ENCODE measurements around the gene CCDC167.

CCDC167 gene

DNA sequence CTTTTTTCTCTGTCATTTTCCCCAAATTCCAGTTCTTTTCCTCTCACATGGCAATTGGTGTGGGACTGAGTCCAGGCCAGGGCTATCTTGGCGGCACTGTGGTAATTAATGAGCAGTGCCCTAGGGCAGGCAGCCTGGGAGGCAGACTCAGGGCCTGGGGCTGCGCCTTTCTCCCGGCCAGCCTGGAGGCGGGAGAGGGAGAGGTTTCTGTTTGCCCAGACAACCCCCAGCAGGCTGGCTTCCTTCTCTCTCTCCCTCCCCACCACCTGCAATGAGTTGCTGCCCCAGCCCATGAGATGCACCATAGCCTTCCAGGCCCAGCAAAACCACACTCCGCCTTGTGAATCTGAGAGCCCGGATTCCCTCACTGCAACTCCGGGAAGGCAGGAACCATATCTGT is 15.1 kb upstream of the CCDC167 start:
- no peak overlapping the region for H3K4me3 ChIP-seq (ENCODE audit: control insufficient read depth, low read depth, low read length)
- no peak for DNase-seq (ENCODE audit: low read depth)
- TF ChIP-seq, protein P1, sequence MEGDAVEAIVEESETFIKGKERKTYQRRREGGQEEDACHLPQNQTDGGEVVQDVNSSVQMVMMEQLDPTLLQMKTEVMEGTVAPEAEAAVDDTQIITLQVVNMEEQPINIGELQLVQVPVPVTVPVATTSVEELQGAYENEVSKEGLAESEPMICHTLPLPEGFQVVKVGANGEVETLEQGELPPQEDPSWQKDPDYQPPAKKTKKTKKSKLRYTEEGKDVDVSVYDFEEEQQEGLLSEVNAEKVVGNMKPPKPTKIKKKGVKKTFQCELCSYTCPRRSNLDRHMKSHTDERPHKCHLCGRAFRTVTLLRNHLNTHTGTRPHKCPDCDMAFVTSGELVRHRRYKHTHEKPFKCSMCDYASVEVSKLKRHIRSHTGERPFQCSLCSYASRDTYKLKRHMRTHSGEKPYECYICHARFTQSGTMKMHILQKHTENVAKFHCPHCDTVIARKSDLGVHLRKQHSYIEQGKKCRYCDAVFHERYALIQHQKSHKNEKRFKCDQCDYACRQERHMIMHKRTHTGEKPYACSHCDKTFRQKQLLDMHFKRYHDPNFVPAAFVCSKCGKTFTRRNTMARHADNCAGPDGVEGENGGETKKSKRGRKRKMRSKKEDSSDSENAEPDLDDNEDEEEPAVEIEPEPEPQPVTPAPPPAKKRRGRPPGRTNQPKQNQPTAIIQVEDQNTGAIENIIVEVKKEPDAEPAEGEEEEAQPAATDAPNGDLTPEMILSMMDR (conservative IDR thresholded peaks at IDR 0.05; ENCODE audit: control insufficient read depth, insufficient read depth, low read depth, low read length), result no peak

DNA sequence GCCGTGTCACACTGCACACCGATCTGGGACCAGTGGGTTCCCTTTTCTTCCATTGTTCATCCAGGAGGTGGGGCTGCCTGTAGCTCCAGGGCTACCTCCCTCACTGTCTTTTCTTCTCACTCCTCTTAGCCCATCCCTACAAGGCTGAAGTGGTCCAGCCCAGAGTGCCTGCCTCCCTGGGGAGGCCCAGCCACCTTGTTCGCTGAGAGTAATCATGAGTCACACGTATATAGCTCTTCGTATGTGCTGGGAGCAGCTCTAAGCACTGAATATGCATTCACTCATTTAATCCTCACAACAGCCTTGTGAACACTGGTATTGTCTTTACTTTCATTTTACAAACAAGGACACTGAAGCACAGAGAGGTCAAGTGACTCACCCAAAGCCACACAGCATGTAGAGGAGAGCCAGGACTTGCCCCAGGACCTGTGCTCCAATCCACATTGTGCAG is 14.7 kb upstream of the CCDC167 start:
- H3K4me3 ChIP-seq (ENCODE audit: control insufficient read depth, low read depth, low read length), result no peak overlapping the region
- peak; percentile 72 for DNase-seq (ENCODE audit: low read depth)

DNA sequence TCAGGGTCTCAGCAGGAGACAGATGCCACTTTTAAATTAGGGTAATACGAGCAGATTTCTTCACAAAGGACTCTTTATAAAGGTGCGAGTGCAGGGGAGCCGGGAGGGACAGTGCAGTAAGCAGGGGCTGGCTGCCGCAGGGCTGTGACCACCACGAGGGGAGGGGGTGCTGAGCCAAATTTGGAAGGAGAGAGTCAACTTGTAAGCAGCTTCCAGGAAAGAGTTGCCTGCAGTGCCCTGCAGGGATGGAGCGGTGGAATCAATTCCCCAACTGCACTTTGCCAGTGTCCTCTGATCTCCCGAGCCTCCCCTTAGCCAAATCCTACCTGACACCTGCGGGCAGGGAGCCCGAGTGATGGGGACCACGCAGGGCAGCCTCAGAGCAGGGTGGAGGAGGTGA is 13.9 kb upstream of the CCDC167 start:
- TF ChIP-seq, protein P1 (conservative IDR thresholded peaks at IDR 0.05; ENCODE audit: control insufficient read depth, insufficient read depth, low read depth, low read length), result no peak
- no peak for DNase-seq (ENCODE audit: low read depth)
- no peak overlapping the region for H3K4me3 ChIP-seq (ENCODE audit: control insufficient read depth, low read depth, low read length)

More for the DNA sequence above, 14.7 kb upstream of the CCDC167 start:
- TF ChIP-seq, protein P1 (conservative IDR thresholded peaks at IDR 0.05; ENCODE audit: control insufficient read depth, insufficient read depth, low read depth, low read length), result no peak

DNA sequence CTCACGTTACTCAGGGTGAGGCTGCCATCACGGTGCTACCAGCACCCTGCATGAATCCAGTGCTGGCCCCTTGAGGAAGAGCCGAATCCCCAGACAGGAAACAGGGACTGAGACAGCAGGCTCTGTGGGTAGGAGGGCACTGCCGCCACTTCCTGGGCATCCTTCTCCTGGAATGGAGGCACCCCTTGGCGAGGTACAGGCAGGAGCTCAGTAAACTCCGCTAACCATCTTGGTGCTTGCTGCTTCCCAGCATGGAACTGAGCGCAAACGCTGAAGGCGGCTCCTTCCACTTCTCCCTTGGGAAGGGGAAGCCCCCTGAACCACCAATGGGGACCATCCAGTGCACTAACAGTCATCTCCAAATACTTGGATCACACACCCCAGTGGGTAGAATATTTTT is 13.5 kb upstream of the CCDC167 start:
- DNase-seq (ENCODE audit: low read depth), result no peak
- H3K4me3 ChIP-seq (ENCODE audit: control insufficient read depth, low read depth, low read length), result no peak overlapping the region
- TF ChIP-seq, protein P1 (conservative IDR thresholded peaks at IDR 0.05; ENCODE audit: control insufficient read depth, insufficient read depth, low read depth, low read length), result no peak

DNA sequence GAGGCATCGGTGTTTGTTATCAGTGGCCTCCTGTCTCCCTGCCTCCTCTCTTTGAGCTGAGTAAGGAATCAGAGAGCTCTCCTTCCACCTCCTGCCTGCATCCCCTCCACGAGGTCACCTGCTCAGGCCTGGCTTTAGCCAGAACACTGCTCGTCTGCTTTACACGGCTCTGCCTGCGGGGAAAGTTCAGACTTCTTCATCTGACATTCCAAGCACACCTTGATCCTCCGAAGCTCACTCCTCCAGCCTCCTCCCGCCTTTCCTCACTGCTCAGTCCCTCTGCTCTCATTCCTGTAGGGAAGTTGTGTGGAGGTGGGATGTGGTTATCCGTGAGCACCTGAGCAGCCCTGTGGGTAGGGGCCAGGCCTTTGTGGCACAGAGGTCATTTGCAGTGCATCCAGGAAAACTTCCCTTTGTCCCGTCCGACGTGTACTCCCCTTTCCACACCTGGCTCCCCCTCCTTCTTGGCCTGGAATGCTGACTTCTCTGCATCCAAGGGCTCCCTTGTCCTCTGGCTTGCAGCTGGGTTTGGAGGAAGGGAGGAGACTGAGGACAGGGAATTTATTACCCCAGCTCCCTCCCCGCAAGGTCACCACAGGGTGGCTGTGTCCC is 12.8 kb upstream of the CCDC167 start:
- H3K4me3 ChIP-seq (ENCODE audit: control insufficient read depth, low read depth, low read length), result no peak overlapping the region
- TF ChIP-seq, protein P1 (conservative IDR thresholded peaks at IDR 0.05; ENCODE audit: control insufficient read depth, insufficient read depth, low read depth, low read length), result no peak
- DNase-seq (ENCODE audit: low read depth), result no peak

DNA sequence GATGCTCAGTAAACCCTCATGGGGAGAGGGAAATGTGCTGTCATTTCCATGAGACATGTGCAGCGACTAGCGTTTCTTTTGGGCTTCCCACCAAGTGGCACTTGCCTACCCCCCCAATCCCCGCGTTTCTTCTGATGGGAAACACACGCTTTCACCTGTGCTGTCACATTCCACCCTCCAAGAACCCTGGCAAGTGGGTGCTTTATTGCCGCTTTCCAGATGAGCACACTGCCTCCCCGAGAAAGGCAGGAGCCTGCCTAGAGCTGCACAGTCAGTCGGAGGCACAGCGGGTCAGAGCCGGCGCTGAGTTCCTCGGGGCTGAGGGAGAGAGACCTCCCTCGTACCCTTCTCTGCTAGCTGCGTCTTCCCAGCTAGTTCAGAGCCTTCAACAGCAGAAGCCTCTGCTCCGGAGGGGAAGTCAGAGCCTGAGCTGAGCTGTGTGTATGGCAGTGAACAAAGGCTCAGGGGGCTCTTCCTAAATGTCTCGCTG is 12.3 kb upstream of the CCDC167 start:
- DNase-seq (ENCODE audit: low read depth), result no peak
- TF ChIP-seq, protein P1 (conservative IDR thresholded peaks at IDR 0.05; ENCODE audit: control insufficient read depth, insufficient read depth, low read depth, low read length), result no peak
- H3K4me3 ChIP-seq (ENCODE audit: control insufficient read depth, low read depth, low read length), result no peak overlapping the region

Measured in fibroblast of mammary gland (primary cell).